Measurements from ENCODE around the gene SOST.

DNA sequence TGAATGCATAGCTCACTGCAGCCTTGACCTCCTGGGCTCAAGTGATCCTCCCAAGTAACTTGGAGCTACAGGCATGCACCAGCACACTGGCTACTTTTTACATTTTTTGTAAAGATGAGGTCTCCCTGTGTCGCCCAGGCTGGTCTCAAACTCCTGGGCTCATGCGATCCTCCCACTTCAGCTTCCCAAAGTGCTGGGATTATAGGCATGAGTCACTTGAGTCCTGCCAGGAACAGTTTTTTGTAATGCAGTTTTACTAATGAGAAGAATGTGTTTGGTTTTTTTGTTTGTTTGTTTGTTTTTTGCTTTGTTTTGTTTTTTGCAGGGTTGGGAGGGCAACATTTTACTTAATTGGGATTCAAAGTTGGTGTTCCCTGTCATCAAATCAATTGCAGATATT is 22.2 kb downstream of the SOST start:
- TF ChIP-seq CTCF (conservative IDR thresholded peaks at IDR 0.05 in 1 of 2, IDR thresholded peaks at IDR 0.05 in 1 of 2; ENCODE audit: extremely low read depth in 1 of 2, insufficient read depth in 1 of 2, low read depth in 1 of 2, low read length in 2 of 2) (no peak), EZH2 (IDR thresholded peaks at IDR 0.05; ENCODE audit: borderline replicate concordance, low read length) (no peak)
